GM12892 (cell line): Measurements from ENCODE around the gene CLDN5.

Experiments
- DNase-seq: peaks from one replicate; pipeline ENCODE4 v3.0.0; 2011; ENCODE audit not compliant: insufficient read length
- FAIRE-seq: peaks from 2 replicates; lab custom pipeline; 2011; peaks lifted over from hg19 to GRCh38; lab: Jason Lieb, UNC
- POLR2A ChIP-seq: IDR thresholded peaks from 2 replicates; pipeline ENCODE4 v1.6.1; 2011; ENCODE audit warnings: low read depth, low read length, control low read depth
- POLR2AphosphoS5 ChIP-seq: IDR thresholded peaks from 2 replicates; pipeline ENCODE4 v1.6.1; 2011; ENCODE audit warnings: low read depth, low read length, control low read depth
- TAF1 ChIP-seq: IDR thresholded peaks from 2 replicates; pipeline ENCODE4 v1.6.1; 2011; ENCODE audit warnings: low read depth, mild to moderate bottlenecking, control low read depth, low read length, borderline replicate concordance

CLDN5 gene

GRCh38 chr22:19517171-19517500 lies 7.1 kb downstream of the CLDN5 start:
- FAIRE-seq, result no peak
- TF ChIP-seq POLR2A (no peak), POLR2AphosphoS5 (no peak), TAF1 (no peak)
- DNase-seq, result no peak

DNA sequence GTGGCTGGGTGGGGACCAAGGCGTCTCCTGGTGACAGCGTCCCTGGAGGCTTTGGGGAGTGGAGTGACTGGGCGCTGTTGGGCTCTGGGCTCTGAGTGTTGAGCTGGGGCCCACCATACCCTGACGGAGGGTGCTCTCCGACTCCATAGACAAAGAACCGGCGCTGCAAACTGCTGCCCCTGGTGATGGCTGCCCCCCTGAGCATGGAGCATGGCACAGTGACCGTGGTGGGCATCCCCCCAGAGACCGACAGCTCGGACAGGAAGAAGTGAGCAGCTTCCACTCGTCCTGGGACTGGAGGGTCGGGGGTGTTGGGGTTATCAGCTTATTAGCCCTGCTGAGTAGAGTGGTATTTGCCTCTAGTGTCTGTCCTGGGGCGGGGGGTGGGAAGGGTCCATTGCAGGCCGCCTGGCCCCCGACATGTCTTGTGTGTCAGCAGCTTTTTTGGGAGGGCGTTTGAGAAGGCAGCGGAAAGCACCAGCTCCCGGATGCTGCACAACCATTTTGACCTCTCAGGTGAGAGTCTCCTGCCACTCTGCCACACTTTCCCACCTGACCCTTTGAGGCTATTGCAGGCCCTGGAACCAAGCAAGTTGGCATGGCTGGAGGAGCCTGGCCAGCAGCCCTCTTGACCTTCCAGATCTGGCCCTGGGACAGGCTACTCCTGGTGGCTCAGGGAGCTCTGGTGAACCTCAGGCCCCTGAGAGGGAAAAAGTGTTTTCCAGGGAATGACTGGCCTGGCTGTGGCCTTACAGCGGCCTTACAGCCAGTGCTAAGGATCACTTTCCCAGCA lies 7.6 kb downstream of the CLDN5 start:
- FAIRE-seq, result no peak
- DNase-seq, result no peak

DNA sequence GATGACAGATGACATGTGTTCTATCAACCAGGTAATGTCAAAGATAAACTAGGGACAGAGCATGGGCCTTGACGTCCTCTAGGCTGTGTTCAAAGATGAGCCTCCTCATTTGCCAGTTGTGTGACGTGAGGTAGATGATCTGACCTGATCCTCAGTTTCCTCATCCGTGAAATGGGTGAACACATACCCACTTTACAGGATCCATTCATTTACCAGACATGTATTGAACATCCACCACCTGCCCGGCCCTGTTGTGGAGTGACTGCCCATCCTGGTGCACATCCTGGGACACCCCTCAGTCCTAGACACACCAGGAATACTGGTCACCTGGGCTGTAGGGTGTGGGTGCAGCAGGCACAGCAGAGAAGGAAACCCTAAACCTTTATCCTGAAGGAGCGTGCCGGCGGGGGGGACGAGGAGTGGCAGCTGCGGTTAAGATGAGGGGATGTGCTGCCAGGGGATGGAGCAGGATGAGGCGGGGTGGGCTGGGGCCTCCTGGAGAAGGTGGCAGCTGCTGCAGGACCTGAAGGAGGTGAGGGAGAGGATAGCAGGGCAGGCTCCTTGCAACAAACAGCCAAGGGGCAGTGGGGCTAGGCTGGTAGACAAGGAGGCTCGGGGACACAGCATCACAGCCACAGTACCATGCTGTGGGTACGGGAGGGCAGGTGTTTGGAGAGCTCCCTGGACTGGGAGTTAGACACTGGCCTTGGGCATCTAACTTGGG lies 8.4 kb downstream of the CLDN5 start:
- DNase-seq (no peak), FAIRE-seq (no peak)
- no peak for TF ChIP-seq POLR2AphosphoS5
- no peak for TF ChIP-seq POLR2A
- TF ChIP-seq TAF1, result no peak

More for the DNA sequence above, 7.6 kb downstream of the CLDN5 start:
- no peak for TF ChIP-seq POLR2AphosphoS5
- no peak for TF ChIP-seq TAF1
- TF ChIP-seq POLR2A, result no peak

GRCh38 chr22:19514831-19515565 lies 9.2 kb downstream of the CLDN5 start:
- no peak for FAIRE-seq
- no peak for DNase-seq
- no peak for TF ChIP-seq TAF1
- TF ChIP-seq POLR2A, result no peak
- no peak for TF ChIP-seq POLR2AphosphoS5

DNA sequence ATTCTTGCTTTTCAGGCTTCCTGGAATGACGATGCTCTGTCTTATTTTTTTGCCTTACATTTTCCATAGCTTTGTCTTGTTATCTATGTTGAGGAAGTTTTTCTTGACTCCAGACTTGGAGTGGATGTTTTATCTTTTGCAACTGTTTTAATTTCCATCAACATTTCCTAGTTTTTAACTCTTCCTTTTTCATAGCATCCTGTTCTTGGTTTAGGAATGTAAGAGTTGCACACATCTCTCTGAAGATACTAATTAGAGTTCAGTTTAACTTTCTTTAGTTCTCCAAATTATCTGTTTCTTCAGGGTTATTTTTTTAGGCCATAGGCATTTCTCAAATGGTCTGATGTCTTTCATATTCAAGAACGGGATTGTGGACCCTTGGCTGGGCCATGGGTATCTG lies 10.4 kb downstream of the CLDN5 start:
- no peak for DNase-seq
- no peak for FAIRE-seq
- no peak for TF ChIP-seq POLR2A
- TF ChIP-seq TAF1, result no peak
- no peak for TF ChIP-seq POLR2AphosphoS5

- DNase-seq, result no peak
- TF ChIP-seq POLR2A, result no peak
- TF ChIP-seq TAF1, result no peak
- no peak for TF ChIP-seq POLR2AphosphoS5
- FAIRE-seq, result no peak
Observed at GRCh38 chr22:19510919-19511341, 13.3 kb downstream of the CLDN5 start.

DNA sequence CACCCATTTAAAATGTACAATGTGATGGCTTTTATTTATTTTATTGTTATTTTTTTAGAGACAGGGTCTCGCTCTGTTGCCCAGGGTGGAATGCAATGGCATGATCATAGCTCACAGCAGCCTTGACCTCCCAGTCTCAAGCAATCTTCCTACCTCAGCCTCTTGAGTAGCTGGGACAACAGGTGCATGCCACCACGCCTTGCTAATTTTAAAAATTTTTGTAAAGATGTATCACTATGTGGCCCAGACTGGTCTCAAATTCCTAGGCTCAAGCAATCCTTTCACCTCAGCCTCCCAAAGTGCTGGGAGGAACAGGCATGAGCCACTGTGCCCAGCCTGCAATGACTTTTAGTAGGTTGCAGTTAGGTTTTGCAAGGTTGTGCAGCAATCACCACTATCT lies 14.3 kb downstream of the CLDN5 start:
- no peak for TF ChIP-seq POLR2AphosphoS5
- TF ChIP-seq POLR2A, result no peak
- TF ChIP-seq TAF1, result no peak
- DNase-seq, result no peak
- no peak for FAIRE-seq

- no peak for DNase-seq
- TF ChIP-seq TAF1 (no peak), POLR2A (no peak), POLR2AphosphoS5 (no peak)
- no peak for FAIRE-seq
Observed at GRCh38 chr22:19509191-19509590, 15.0 kb downstream of the CLDN5 start.

GRCh38 chr22:19508024-19508776 lies 16.0 kb downstream of the CLDN5 start:
- no peak for DNase-seq
- TF ChIP-seq POLR2AphosphoS5 (no peak), TAF1 (no peak), POLR2A (no peak)
- FAIRE-seq, result no peak

DNA sequence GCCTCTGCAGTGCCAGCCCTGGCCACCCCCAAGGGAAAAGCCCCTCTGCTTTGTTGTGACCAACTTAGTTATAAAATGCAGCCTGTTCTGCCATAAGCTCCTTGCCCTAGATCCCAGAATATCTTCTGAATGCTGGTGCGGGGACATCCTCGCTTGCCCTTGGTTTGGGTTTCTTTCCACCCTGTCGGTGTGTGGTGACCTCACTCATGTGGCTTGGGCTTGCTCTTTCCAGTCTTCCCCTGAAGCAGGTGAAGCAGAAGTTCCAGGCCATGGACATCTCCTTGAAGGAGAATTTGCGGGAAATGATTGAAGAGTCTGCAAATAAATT lies 16.7 kb downstream of the CLDN5 start:
- TF ChIP-seq TAF1 (no peak), POLR2AphosphoS5 (no peak), POLR2A (no peak)
- no peak for FAIRE-seq
- no peak for DNase-seq

- DNase-seq (no peak), FAIRE-seq (no peak)
- TF ChIP-seq TAF1, result no peak
- TF ChIP-seq POLR2A, result no peak
Observed at GRCh38 chr22:19506212-19506611, 18.0 kb downstream of the CLDN5 start.
